ENCODE measurements around the gene CA6. TPM values are rescaled to one million over a fixed set of nuclear protein-coding genes. Genes with fewer than 3 reads are reported as not detected.
"Not testable (repeated sequence)": the region's sequence is repeated elsewhere in the genome, so short reads cannot be mapped to it uniquely, and the experiment has no call there.

CA6 gene
- total and polyA plus RNA-seq, 11 donors, result not detected

DNA sequence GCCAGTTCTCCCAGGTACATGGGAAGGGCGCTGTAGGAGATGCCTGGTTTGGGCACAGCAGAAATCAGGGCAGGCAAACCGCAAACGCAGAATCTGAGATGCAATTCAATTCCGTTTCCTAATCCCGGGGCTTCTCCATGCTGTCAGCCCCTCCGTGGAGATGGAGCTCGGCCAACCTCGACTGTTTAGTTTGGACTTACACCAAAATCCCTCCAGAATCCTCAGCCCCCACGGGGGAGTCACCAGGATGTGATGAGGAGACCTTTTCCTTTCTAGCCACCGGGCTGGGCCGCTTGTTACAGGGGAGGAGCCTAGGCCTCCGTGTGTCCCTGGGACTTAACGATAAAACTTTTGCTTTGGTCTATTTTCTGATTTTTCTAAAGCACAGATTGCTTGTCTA lies 72.7 kb downstream of the CA6 start:
- WGBS, 4 donors, result 37 to 57% (median 45%) methylated on average over 13 of the region's 13 CpGs
- ATAC-seq (peak in 2 of 4 donors; percentile 33 to 90), DNase-seq (peak in 2 of 5 donors; percentile 42 to 56)
- intact Hi-C loops (cut with DNase I), result no loop called here
- H3K9me3 ChIP-seq, result no peaks in the 10 kb centered on the region
- H3K27me3 ChIP-seq, result no peaks in the 10 kb centered on the region
- no peak overlapping the region for H3K4me3 ChIP-seq
- TF ChIP-seq POLR2A (IDR thresholded peaks at IDR 0.05) (no peak), CTCF (IDR thresholded peaks at IDR 0.05) (no peak)
- no peak overlapping the region for H3K27ac ChIP-seq
- H3K4me1 ChIP-seq, result no peaks in the 10 kb centered on the region
- no peaks in the 10 kb centered on the region for H3K36me3 ChIP-seq

GRCh38 chr1:9019896-9020295 lies 74.2 kb downstream of the CA6 start:
- DNase-seq (no peak), ATAC-seq (no peak)
- no peak overlapping the region for H3K27ac ChIP-seq
- 42 to 60% (median 55%) methylated on average over 4 of the region's 4 CpGs for WGBS, 4 donors
- no peak overlapping the region for H3K4me3 ChIP-seq
- H3K4me1 ChIP-seq, result no peaks in the 10 kb centered on the region
- no peaks in the 10 kb centered on the region for H3K27me3 ChIP-seq
- TF ChIP-seq CTCF (IDR thresholded peaks at IDR 0.05) (no peak), POLR2A (IDR thresholded peaks at IDR 0.05) (no peak)
- H3K36me3 ChIP-seq, result no peaks in the 10 kb centered on the region
- intact Hi-C loops (cut with DNase I), result no loop called here
- no peaks in the 10 kb centered on the region for H3K9me3 ChIP-seq

DNA sequence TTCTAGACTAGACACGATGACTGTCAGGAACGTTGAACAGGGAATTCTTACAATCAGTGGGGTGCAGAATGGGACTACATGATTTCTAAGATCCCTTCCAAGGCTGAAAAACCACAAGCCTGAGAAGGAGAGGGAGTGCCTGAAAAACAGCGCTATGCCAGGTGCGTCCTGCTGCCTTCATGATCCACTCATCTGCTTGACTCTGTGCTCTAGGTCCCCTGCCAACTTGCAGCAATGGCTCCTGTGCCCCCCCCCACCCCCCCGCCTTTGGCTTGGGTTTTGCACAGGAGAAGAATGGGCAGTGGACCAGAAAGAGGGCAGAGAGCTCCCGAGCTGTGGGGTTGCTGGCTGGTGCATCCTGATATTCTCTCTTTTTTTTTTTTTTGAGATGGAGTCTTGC lies 74.6 kb downstream of the CA6 start:
- no peak for ATAC-seq
- Histone ChIP-seq H3K4me3 (no peak overlapping the region), H3K9me3 (no peaks in the 10 kb centered on the region), H3K36me3 (no peaks in the 10 kb centered on the region), H3K27ac (no peak overlapping the region), H3K27me3 (no peaks in the 10 kb centered on the region), H3K4me1 (no peaks in the 10 kb centered on the region)
- no peak for DNase-seq
- 63 to 83% (median 67%) methylated on average over 6 of the region's 6 CpGs for WGBS, 4 donors
- intact Hi-C loops (cut with DNase I), result no loop called here
- TF ChIP-seq CTCF (IDR thresholded peaks at IDR 0.05) (no peak), POLR2A (IDR thresholded peaks at IDR 0.05) (no peak)

DNA sequence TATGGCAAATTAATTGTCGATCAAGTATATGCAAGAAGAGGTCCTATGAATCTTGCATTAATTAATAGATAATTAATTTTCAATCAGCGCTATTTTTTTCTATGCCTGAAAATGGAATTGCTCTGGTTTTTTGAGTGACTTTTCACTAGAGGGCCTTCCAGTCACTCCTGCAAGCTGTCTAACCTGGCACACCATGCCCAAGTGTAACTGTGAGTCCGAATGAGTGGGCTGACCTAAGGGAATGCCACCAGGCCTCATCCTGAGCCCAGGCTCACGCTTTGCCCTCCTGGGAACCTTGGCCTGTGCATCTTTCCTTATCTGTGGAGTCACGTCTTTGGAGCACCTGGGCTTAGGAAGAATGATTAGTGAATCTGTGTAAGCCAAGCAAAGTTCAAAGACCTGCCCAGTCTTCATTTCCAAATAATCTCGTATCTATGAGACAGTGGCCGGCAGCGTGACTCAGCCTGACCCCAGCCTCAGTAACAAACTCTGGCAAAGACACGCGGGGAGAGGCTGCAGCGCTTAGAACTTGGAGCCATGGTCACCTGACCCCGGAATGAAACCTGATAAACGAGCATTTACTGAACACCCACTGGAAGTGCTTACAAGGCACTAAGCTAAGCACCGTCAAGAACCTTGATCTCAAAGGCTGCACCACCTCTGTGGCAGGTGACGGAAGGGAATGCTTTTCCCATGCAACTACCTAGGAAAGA lies 76.5 kb downstream of the CA6 start:
- H3K9me3 ChIP-seq; H3K27me3 ChIP-seq; DNase-seq; H3K27ac ChIP-seq; H3K4me3 ChIP-seq; ATAC-seq; H3K4me1 ChIP-seq; intact Hi-C loops (cut with DNase I); H3K36me3 ChIP-seq: not testable (repeated sequence)
- WGBS, 4 donors, result 74 to 76% (median 75%) methylated on average over 12 to 14 of the region's 15 CpGs

- ATAC-seq (no peak), DNase-seq (no peak)
- 93 to 98% (median 96%) methylated on average over 10 of the region's 10 CpGs for WGBS, 4 donors
- no peaks in the 10 kb centered on the region for H3K4me1 ChIP-seq
- intact Hi-C loops (cut with DNase I), result no loop called here
- no peaks in the 10 kb centered on the region for H3K36me3 ChIP-seq
- TF ChIP-seq POLR2A (IDR thresholded peaks at IDR 0.05) (no peak), CTCF (IDR thresholded peaks at IDR 0.05) (no peak)
- no peak overlapping the region for H3K27ac ChIP-seq
- H3K27me3 ChIP-seq, result no peaks in the 10 kb centered on the region
- H3K4me3 ChIP-seq, result no peak overlapping the region
- no peaks in the 10 kb centered on the region for H3K9me3 ChIP-seq
Observed at GRCh38 chr1:9022773-9023172, 77.1 kb downstream of the CA6 start.
